Natural killer cell (primary cell): ENCODE results near the gene CDKN1C. TPM values are rescaled to one million over a fixed set of nuclear protein-coding genes. Genes with fewer than 3 reads are reported as not detected.

Source experiments
- ATAC-seq, 3 donors: fragments of 150-1000 bp in 2 of 3; fragments of 200-7000 bp in 1 of 3; cut with Tn5 transposase; 1 replicate in 1 of 3; 2 replicates in 2 of 3; pipeline ENCODE4 v1.10.0; 2021; ENCODE audit warnings: mild to moderate bottlenecking in 2 of 3, moderate library complexity in 2 of 3
- DNase-seq, 2 donors: peaks; one replicate each; pipeline versions ENCODE4 v3.0.0 to v3.0.0-alpha.2; 2013 to 2021; ENCODE audit warnings: mixed read lengths in 1 of 2
- H3K27ac ChIP-seq: one replicate; pipeline ENCODE4 v1.5.1; 2013; ENCODE audit warnings: mild to moderate bottlenecking, low read length
- H3K27me3 ChIP-seq: one replicate; pipeline ENCODE4 v1.6.1; 2013; ENCODE audit warnings: low read length; ENCODE audit not compliant: control insufficient read depth, insufficient read depth
- H3K36me3 ChIP-seq: one replicate; pipeline ENCODE4 v1.6.1; 2013; ENCODE audit warnings: low read length; ENCODE audit not compliant: control insufficient read depth, insufficient read depth
- H3K4me1 ChIP-seq: one replicate; pipeline ENCODE4 v1.6.1; 2013; ENCODE audit warnings: low read length; ENCODE audit not compliant: control insufficient read depth, insufficient read depth
- H3K4me3 ChIP-seq: one replicate; pipeline ENCODE4 v1.5.1; 2013; ENCODE audit warnings: low read length
- H3K9me3 ChIP-seq: one replicate; pipeline ENCODE4 v1.6.1; 2013; ENCODE audit warnings: low read length; ENCODE audit not compliant: control insufficient read depth, insufficient read depth
- H3K27ac Mint-ChIP-seq, 2 donors: one replicate each; pipeline ENCODE4 v1.8.0; 2022; ENCODE audit warnings: mild to moderate bottlenecking in 2 of 2, mixed read lengths in 2 of 2, moderate library complexity in 1 of 2
- H3K27me3 Mint-ChIP-seq, 2 donors: one replicate each; pipeline ENCODE4 v1.8.0; 2022; ENCODE audit warnings: low read depth in 2 of 2, mixed read lengths in 2 of 2
- H3K36me3 Mint-ChIP-seq: one replicate; pipeline ENCODE4 v1.8.0; 2022; ENCODE audit warnings: mixed read lengths
- H3K4me1 Mint-ChIP-seq, 2 donors: one replicate each; pipeline ENCODE4 v1.8.0; 2022; ENCODE audit warnings: mixed read lengths in 2 of 2
- H3K4me3 Mint-ChIP-seq: one replicate; pipeline ENCODE4 v1.8.0; 2022; ENCODE audit warnings: mild to moderate bottlenecking, moderate library complexity, mixed read lengths
- H3K9me3 Mint-ChIP-seq, 2 donors: one replicate each; pipeline ENCODE4 v1.8.0; 2022; ENCODE audit warnings: mixed read lengths in 2 of 2
- WGBS: methylation state at CpG from one replicate; pipeline ENCODE4 v1.1.7; 2013; ENCODE audit warnings: missing lambda C conversion rate; ENCODE audit not compliant: insufficient coverage; 5-methylcytosine and 5-hydroxymethylcytosine counted together
- intact Hi-C: fragments of 100-400 bp; cut with micrococcal nuclease; formaldehyde crosslinking; loops from one replicate; pipeline ENCODE4 v1.14.2; 2022
- total RNA-seq, 4 donors: library from RNA; stranded (reverse); fragments of 120-200 nt in 1 of 4; gene quantifications; one replicate each; pipeline versions ENCODE4 v1.2.3 to v1.2.4, GENCODE V29; 2013 to 2022
- TF ChIP-seq, protein P1 (sequence below): fragments of 200-600 bp; IDR thresholded peaks from one replicate; pipeline ENCODE4 v1.8.0; 2022; ENCODE audit warnings: antibody characterized with exemption

The CDKN1C gene
- total RNA-seq, 3 donors from 2014 or later (not counting 1 experiment from before 2014, with no cell fraction given) = 2.6 to 27.9 (median 6.3) TPM

DNA sequence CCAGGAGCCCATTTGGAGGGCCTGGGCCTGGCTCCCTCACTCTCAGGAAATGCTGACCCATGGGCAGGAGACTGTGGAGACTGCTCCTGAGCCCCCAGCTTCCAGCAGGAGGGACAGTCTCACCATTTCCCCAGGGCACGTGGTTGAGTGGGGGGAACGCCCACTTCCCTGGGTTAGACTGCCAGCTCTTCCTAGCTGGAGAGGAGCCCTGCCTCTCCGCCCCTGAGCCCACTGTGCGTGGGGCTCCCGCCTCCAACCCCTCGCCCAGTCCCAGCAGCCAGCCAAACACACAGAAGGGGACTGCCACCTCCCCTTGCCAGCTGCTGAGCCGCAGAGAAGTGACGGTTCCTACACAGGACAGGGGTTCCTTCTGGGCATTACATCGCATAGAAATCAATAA is 37.1 kb downstream of the CDKN1C start:
- Histone ChIP-seq H3K9me3 (no peaks in the 10 kb centered on the region), H3K27ac (no peak overlapping the region), H3K27me3 (no peaks in the 10 kb centered on the region), H3K36me3 (no peaks in the 10 kb centered on the region), H3K4me1 (no peaks in the 10 kb centered on the region), H3K4me3 (no peak overlapping the region)
- ATAC-seq (no peak), DNase-seq (no peak)
- TF ChIP-seq, protein P1, sequence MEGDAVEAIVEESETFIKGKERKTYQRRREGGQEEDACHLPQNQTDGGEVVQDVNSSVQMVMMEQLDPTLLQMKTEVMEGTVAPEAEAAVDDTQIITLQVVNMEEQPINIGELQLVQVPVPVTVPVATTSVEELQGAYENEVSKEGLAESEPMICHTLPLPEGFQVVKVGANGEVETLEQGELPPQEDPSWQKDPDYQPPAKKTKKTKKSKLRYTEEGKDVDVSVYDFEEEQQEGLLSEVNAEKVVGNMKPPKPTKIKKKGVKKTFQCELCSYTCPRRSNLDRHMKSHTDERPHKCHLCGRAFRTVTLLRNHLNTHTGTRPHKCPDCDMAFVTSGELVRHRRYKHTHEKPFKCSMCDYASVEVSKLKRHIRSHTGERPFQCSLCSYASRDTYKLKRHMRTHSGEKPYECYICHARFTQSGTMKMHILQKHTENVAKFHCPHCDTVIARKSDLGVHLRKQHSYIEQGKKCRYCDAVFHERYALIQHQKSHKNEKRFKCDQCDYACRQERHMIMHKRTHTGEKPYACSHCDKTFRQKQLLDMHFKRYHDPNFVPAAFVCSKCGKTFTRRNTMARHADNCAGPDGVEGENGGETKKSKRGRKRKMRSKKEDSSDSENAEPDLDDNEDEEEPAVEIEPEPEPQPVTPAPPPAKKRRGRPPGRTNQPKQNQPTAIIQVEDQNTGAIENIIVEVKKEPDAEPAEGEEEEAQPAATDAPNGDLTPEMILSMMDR = no peak
- H3K4me3 Mint-ChIP-seq = no peak overlapping the region
- 92% methylated on average over 9 of the region's 9 CpGs for WGBS
- intact Hi-C loops = no loop called here
- H3K9me3 Mint-ChIP-seq = no peaks in the 10 kb centered on the region
- no peaks in the 10 kb centered on the region for H3K36me3 Mint-ChIP-seq
- no peaks in the 10 kb centered on the region for H3K27me3 Mint-ChIP-seq
- no peaks in the 10 kb centered on the region for H3K4me1 Mint-ChIP-seq
- no peak overlapping the region for H3K27ac Mint-ChIP-seq

DNA sequence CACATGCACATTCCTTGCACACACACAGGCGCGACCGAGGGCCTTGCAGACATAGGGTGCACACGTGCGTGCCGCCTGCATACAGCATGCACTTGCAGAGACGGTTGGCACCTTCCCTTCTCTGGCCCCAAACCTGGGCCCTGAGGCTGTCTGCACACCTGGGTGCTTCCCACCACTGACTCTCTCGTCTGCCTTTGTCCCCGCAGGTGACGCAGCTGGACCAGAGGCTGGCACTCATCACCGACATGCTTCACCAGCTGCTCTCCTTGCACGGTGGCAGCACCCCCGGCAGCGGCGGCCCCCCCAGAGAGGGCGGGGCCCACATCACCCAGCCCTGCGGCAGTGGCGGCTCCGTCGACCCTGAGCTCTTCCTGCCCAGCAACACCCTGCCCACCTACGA is 38.0 kb downstream of the CDKN1C start:
- H3K27me3 ChIP-seq = no peaks in the 10 kb centered on the region
- TF ChIP-seq, protein P1 = no peak
- Mint-ChIP-seq H3K9me3 (no peaks in the 10 kb centered on the region), H3K27me3 (no peaks in the 10 kb centered on the region), H3K4me3 (no peak overlapping the region), H3K36me3 (no peaks in the 10 kb centered on the region), H3K27ac (no peak overlapping the region), H3K4me1 (no peaks in the 10 kb centered on the region)
- H3K4me1 ChIP-seq = no peaks in the 10 kb centered on the region
- no peak for ATAC-seq
- DNase-seq = no peak
- H3K36me3 ChIP-seq = no peaks in the 10 kb centered on the region
- no peak overlapping the region for H3K27ac ChIP-seq
- 86% methylated on average over 21 of the region's 21 CpGs for WGBS
- H3K4me3 ChIP-seq = no peak overlapping the region
- intact Hi-C loops = no loop called here
- no peaks in the 10 kb centered on the region for H3K9me3 ChIP-seq

DNA sequence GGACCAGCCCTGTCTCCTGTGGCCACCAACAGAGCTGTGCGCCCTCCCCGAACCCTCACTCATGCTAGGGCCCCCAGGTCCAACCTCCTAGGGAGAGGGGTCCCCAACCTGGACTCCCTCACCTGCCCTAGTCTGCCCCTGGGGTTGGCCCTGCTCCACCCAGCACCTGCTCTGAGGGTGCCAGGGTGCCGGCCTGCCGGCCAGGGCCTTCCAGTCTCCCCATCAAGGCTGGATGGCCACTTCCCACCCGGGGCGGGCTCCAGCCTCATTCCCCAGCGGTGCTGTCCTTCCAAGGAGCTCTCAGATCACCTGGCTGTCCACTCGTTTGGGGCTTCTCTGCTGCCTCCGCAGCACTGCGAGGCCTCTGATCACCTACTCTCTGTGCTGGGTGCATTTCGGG is 39.1 kb downstream of the CDKN1C start:
- Mint-ChIP-seq H3K36me3 (no peaks in the 10 kb centered on the region), H3K4me1 (no peaks in the 10 kb centered on the region), H3K27ac (no peak overlapping the region), H3K27me3 (no peaks in the 10 kb centered on the region), H3K9me3 (no peaks in the 10 kb centered on the region), H3K4me3 (no peak overlapping the region)
- Histone ChIP-seq H3K4me3 (no peak overlapping the region), H3K36me3 (no peaks in the 10 kb centered on the region), H3K27me3 (no peaks in the 10 kb centered on the region), H3K9me3 (no peaks in the 10 kb centered on the region), H3K4me1 (no peaks in the 10 kb centered on the region), H3K27ac (no peak overlapping the region)
- no peak for ATAC-seq
- intact Hi-C loops = no loop called here
- WGBS = 92% methylated on average over 11 of the region's 11 CpGs
- no peak for DNase-seq
- TF ChIP-seq, protein P1 = no peak

DNA sequence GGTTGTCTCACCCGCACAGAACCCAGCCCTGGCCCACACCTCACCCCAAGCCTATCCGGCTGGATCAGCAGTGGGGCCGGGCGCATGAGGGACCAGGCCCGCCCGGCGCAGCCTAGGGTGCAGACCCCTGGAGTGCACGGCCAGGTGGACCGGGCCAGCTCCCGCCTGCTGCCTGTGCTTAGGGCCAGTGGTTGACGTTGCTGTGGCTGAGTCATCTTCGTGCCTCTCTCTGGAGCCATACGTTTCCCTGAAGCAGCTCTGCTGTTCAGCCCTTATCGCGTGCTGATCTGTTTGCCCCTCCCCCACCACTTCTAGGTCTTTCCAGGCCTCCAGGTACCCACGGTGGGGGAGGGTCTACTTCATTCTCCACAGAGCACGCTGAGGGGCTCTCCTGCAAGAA is 39.5 kb downstream of the CDKN1C start:
- H3K4me1 ChIP-seq = no peaks in the 10 kb centered on the region

More for the DNA sequence above, 39.5 kb downstream of the CDKN1C start:
- H3K4me3 Mint-ChIP-seq = no peak overlapping the region
- TF ChIP-seq, protein P1 = no peak
- no peak overlapping the region for H3K27ac Mint-ChIP-seq
- no peaks in the 10 kb centered on the region for H3K36me3 ChIP-seq
- H3K27me3 Mint-ChIP-seq = no peaks in the 10 kb centered on the region
- no peak overlapping the region for H3K27ac ChIP-seq
- H3K9me3 ChIP-seq = no peaks in the 10 kb centered on the region
- H3K4me3 ChIP-seq = no peak overlapping the region
- DNase-seq (no peak), ATAC-seq (no peak)
- no peaks in the 10 kb centered on the region for H3K36me3 Mint-ChIP-seq
- H3K27me3 ChIP-seq = no peaks in the 10 kb centered on the region
- intact Hi-C loops = no loop called here
- H3K9me3 Mint-ChIP-seq = no peaks in the 10 kb centered on the region
- H3K4me1 Mint-ChIP-seq = no peaks in the 10 kb centered on the region
- 72% methylated on average over 17 of the region's 17 CpGs for WGBS
